Hepatocyte (in vitro differentiated cells): Measurements from ENCODE around the gene NANS. TPM values are rescaled to one million over a fixed set of nuclear protein-coding genes. Genes with fewer than 3 reads are reported as not detected.
"Not testable (repeated sequence)": the region's sequence is repeated elsewhere in the genome, so short reads cannot be mapped to it uniquely, and the experiment has no call there.

Experiments used
- DNase-seq: peaks from one replicate; pipeline ENCODE4 v3.0.0-alpha.2; 2016; ENCODE audit warnings: low spot score
- H2AFZ ChIP-seq: fragments of 200-600 bp; sonication (generic); 2 replicates; pipeline ENCODE4 v1.6.0; 2016; ENCODE audit warnings: antibody characterized with exemption, mild to moderate bottlenecking
- H3K27ac ChIP-seq: fragments of 200-600 bp; sonication (generic); 2 replicates; pipeline ENCODE4 v1.5.1; 2016; ENCODE audit warnings: mild to moderate bottlenecking
- H3K27me3 ChIP-seq: fragments of 200-600 bp; sonication (generic); 2 replicates; pipeline ENCODE4 v1.6.1; 2016
- H3K36me3 ChIP-seq: fragments of 200-600 bp; sonication (generic); replicated peaks from 2 replicates; pipeline ENCODE4 v1.5.1; 2016; ENCODE audit warnings: low read depth; ENCODE audit not compliant: insufficient read depth
- H3K4me1 ChIP-seq: fragments of 200-600 bp; sonication (generic); 2 replicates; pipeline ENCODE4 v1.5.1; 2016; ENCODE audit warnings: mild to moderate bottlenecking, moderate library complexity; ENCODE audit not compliant: insufficient read depth
- H3K4me2 ChIP-seq: fragments of 200-600 bp; sonication (generic); 2 replicates; pipeline ENCODE4 v1.6.0; 2016
- H3K4me3 ChIP-seq: fragments of 200-600 bp; sonication (generic); 2 replicates; pipeline ENCODE4 v1.5.1; 2016; ENCODE audit warnings: mild to moderate bottlenecking
- H3K79me2 ChIP-seq: fragments of 200-600 bp; sonication (generic); 2 replicates; pipeline ENCODE4 v1.6.0; 2017; ENCODE audit warnings: mild to moderate bottlenecking
- H3K9me2 ChIP-seq: fragments of 200-600 bp; sonication (generic); replicated peaks from 2 replicates; pipeline ENCODE4 v1.6.0; 2017; ENCODE audit warnings: mild to moderate bottlenecking; ENCODE audit not compliant: insufficient read depth
- H3K9me3 ChIP-seq: fragments of 200-600 bp; sonication (generic); 2 replicates; pipeline ENCODE4 v1.5.1; 2016; ENCODE audit warnings: low read depth, mild to moderate bottlenecking
- H4K20me1 ChIP-seq: fragments of 200-600 bp; sonication (generic); 2 replicates; pipeline ENCODE4 v1.6.0; 2016; ENCODE audit warnings: mild to moderate bottlenecking; ENCODE audit not compliant: insufficient read depth, poor library complexity, severe bottlenecking
- EZH2 ChIP-seq: fragments of 200-600 bp; sonication (generic); IDR thresholded peaks from 2 replicates; pipeline ENCODE4 v1.6.1; 2016; ENCODE audit warnings: antibody characterized with exemption, mild to moderate bottlenecking, borderline replicate concordance
- EZH2phosphoT487 ChIP-seq: fragments of 200-600 bp; sonication (generic); IDR thresholded peaks from one replicate; pipeline ENCODE4 v1.6.1; 2018; ENCODE audit warnings: antibody characterized with exemption, mild to moderate bottlenecking, low read depth, moderate library complexity; ENCODE audit not compliant: unreplicated experiment, severe bottlenecking
- WGBS: methylation state at CpG from one replicate; pipeline ENCODE4 v1.1.6; 2016; ENCODE audit warnings: low lambda C conversion rate; ENCODE audit errors: missing lambda C conversion rate; 5-methylcytosine and 5-hydroxymethylcytosine counted together
- polyA plus RNA-seq: library from polyadenylated mRNA; unstranded; fragments of >200 nt; fragmentation: Nextera tagmentation; extraction: Ambion mirVana; gene quantifications from 2 replicates; pipeline ENCODE4 v1.2.1, GENCODE V29; 2016
- total RNA-seq: library from RNA; depleted of rRNA; stranded (reverse); fragments of >200 nt; gene quantifications from 2 replicates; pipeline ENCODE4 v1.2.3, GENCODE V29; 2014
- TF ChIP-seq, protein P1 (sequence below): fragments of 200-600 bp; sonication (generic); IDR thresholded peaks from 2 replicates; pipeline ENCODE4 v1.5.1; 2016; ENCODE audit warnings: antibody characterized with exemption, mild to moderate bottlenecking; ENCODE audit not compliant: poor library complexity

The NANS gene
- total and polyA plus RNA-seq, 2 experiments from 2014 or later: 62.9 to 88.8 TPM

DNA sequence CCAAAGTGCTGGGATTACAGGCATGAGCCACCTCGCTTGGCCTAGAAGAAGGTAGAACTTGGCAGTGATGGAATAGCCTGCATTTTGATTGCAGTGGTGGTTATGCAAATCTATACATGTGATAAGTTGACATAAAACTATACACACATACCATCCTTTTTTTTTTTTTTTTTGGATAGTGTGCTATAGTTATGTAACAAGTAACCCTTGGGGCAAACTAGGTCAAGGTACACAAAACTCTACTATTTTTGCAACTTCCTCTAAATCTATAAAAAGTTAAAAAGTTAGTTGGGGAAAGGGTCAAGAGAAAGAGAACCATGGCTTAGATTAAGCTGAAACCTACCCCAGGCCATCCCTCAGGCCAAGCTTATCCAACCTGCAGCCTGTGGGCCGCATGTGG is 51.4 kb downstream of the NANS start:
- no peak for DNase-seq
- Histone ChIP-seq H3K27ac (no peak overlapping the region), H3K4me2 (no peak overlapping the region), H3K9me2 (no peaks in the 10 kb centered on the region), H4K20me1 (no peaks in the 10 kb centered on the region), H3K79me2 (peaks cover 3% of the 10 kb centered on the region), H3K27me3 (no peaks in the 10 kb centered on the region), H3K36me3 (no peaks in the 10 kb centered on the region), H2AFZ (no peak overlapping the region), H3K9me3 (no peaks in the 10 kb centered on the region), H3K4me1 (no peaks in the 10 kb centered on the region), H3K4me3 (no peak overlapping the region)
- TF ChIP-seq EZH2: no peak
- TF ChIP-seq, protein P1, sequence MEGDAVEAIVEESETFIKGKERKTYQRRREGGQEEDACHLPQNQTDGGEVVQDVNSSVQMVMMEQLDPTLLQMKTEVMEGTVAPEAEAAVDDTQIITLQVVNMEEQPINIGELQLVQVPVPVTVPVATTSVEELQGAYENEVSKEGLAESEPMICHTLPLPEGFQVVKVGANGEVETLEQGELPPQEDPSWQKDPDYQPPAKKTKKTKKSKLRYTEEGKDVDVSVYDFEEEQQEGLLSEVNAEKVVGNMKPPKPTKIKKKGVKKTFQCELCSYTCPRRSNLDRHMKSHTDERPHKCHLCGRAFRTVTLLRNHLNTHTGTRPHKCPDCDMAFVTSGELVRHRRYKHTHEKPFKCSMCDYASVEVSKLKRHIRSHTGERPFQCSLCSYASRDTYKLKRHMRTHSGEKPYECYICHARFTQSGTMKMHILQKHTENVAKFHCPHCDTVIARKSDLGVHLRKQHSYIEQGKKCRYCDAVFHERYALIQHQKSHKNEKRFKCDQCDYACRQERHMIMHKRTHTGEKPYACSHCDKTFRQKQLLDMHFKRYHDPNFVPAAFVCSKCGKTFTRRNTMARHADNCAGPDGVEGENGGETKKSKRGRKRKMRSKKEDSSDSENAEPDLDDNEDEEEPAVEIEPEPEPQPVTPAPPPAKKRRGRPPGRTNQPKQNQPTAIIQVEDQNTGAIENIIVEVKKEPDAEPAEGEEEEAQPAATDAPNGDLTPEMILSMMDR: no peak
- no peak for TF ChIP-seq EZH2phosphoT487
- WGBS: 94% methylated on average over 2 of the region's 2 CpGs

DNA sequence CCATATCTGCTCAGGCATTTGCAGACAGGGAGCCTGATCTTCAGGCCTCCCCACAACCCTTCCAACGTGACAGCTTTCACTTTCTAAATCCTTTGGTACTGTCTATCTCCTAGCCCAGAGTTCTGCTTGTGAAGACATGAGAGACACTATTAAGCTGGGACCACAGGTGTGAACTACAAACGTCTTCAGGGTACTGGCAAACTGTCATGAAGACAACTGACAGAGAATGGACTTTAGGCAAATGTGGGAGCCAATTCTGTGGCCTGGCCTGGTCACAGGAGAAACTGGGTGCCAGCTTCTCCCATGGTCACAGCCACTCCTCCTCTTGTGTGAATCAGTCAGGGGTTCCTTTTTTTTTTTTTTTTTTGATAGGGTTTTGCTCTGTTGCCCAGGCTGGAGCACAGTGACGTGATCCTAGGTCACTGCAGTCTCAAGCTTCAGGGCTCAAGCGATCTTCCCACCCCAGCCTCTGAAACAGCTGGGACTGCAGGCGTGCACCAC is 52.0 kb downstream of the NANS start:
- no peak overlapping the region for H3K4me3 ChIP-seq
- no peaks in the 10 kb centered on the region for H3K9me2 ChIP-seq
- no peaks in the 10 kb centered on the region for H4K20me1 ChIP-seq
- no peak overlapping the region for H3K4me2 ChIP-seq
- peaks cover 3% of the 10 kb centered on the region for H3K79me2 ChIP-seq
- 87% methylated on average over 5 of the region's 5 CpGs for WGBS
- no peak overlapping the region for H2AFZ ChIP-seq
- no peaks in the 10 kb centered on the region for H3K9me3 ChIP-seq
- no peak for DNase-seq
- no peaks in the 10 kb centered on the region for H3K36me3 ChIP-seq
- no peaks in the 10 kb centered on the region for H3K4me1 ChIP-seq
- H3K27ac ChIP-seq: no peak overlapping the region
- TF ChIP-seq EZH2phosphoT487: no peak
- TF ChIP-seq, protein P1: no peak
- TF ChIP-seq EZH2: no peak
- no peaks in the 10 kb centered on the region for H3K27me3 ChIP-seq

DNA sequence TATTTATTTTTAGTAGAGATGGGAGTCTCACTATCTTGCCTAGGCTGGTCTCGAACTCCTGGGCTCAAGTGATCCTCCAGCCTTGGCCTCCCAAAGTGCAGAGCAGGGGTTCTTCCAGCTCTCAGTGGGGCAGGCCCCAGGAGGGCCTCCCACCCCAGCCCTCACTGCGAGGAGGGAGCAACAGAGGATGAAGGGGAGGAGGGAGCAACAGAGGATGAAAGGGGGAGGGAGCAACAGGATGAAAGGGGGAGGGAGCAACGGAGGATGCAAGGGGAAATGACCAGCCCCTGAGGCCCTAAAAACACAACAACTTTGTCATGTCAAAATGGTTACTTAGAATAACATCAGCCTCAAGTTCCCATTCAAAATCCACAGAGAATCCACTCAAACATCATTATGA is 52.5 kb downstream of the NANS start:
- 92% methylated on average over 2 of the region's 3 CpGs for WGBS
- Histone ChIP-seq H3K4me2 (no peak overlapping the region), H3K79me2 (peaks cover 3% of the 10 kb centered on the region), H2AFZ (no peak overlapping the region), H3K36me3 (no peaks in the 10 kb centered on the region), H3K9me3 (no peaks in the 10 kb centered on the region), H3K27me3 (no peaks in the 10 kb centered on the region), H3K27ac (no peak overlapping the region), H3K4me1 (no peaks in the 10 kb centered on the region), H3K4me3 (no peak overlapping the region), H3K9me2 (no peaks in the 10 kb centered on the region), H4K20me1 (no peaks in the 10 kb centered on the region)
- no peak for DNase-seq
- TF ChIP-seq EZH2: no peak
- TF ChIP-seq, protein P1: no peak
- no peak for TF ChIP-seq EZH2phosphoT487

DNA sequence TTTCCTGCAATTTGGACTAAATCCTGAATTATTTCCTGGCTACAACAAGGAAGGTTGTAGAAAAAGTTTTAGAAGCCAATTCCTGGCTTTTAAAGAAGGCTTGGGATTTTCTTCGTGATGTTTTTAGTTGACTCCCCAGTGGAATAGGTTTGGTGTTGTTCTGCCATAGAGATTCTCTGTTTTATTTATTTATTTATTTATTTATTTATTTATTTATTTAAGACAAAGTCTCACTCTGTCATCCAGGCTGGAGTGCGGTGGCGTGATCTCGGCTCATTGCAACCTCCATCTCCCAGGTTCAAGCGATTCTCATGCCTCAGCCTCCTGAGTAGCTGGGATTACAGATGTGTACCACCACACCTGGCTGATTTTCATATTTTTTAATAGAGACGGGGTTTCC is 60.6 kb downstream of the NANS start:
- H3K4me2 ChIP-seq, H4K20me1 ChIP-seq, H2AFZ ChIP-seq, H3K27me3 ChIP-seq, H3K9me2 ChIP-seq, H3K79me2 ChIP-seq, H3K9me3 ChIP-seq, H3K36me3 ChIP-seq, H3K4me3 ChIP-seq, H3K27ac ChIP-seq, DNase-seq: not testable (repeated sequence)
- 96% methylated on average over 6 of the region's 6 CpGs for WGBS
- peaks cover 12% of the 10 kb centered on the region for H3K4me1 ChIP-seq
